ENCODE results near the gene MRPS6. TPM values are rescaled to one million over a fixed set of nuclear protein-coding genes. Genes with fewer than 3 reads are reported as not detected.

Gene MRPS6
- total RNA-seq, 1 experiment from 2014 or later: 109 TPM

GRCh38 chr21:34187935-34188334 is 114.6 kb downstream of the MRPS6 start:
- no peak for DNase-seq (ENCODE audit: low read depth, low spot score)
- Histone ChIP-seq H3K36me3 (ENCODE audit: control insufficient read depth, insufficient read depth, low read length) (no peaks in the 10 kb centered on the region), H3K4me1 (ENCODE audit: control insufficient read depth, insufficient read depth, low read length) (no peaks in the 10 kb centered on the region), H3K27me3 (ENCODE audit: control insufficient read depth, insufficient read depth, low read length) (no peaks in the 10 kb centered on the region), H3K9me3 (ENCODE audit: control insufficient read depth, insufficient read depth, low read depth, low read length) (no peaks in the 10 kb centered on the region), H3K27ac (ENCODE audit: low read length) (no peak overlapping the region), H3K4me3 (ENCODE audit: low read depth in 2 of 2, low read length in 2 of 2) (no peak overlapping the region)
- in situ Hi-C loops (cut with HindIII; ENCODE audit: low pct_unique_long_range_greater_than_20kb, low sequenced_read_pairs): no loop called here
- no TSS peak for BruUV-seq (replicated peaks)
- TF ChIP-seq REST (IDR thresholded peaks at IDR 0.05; ENCODE audit: insufficient read depth in 1 of 2, low read depth in 2 of 2, low read length in 1 of 2) (no peak), POLR2AphosphoS5 (IDR thresholded peaks at IDR 0.05; ENCODE audit: low read depth, low read length) (no peak), TCF7L2 (IDR thresholded peaks at IDR 0.05; ENCODE audit: low read depth, low read length) (no peak), SIN3A (IDR thresholded peaks at IDR 0.05; ENCODE audit: borderline replicate concordance, insufficient read depth, low read depth, low read length) (no peak)
- TF ChIP-seq, protein P1, sequence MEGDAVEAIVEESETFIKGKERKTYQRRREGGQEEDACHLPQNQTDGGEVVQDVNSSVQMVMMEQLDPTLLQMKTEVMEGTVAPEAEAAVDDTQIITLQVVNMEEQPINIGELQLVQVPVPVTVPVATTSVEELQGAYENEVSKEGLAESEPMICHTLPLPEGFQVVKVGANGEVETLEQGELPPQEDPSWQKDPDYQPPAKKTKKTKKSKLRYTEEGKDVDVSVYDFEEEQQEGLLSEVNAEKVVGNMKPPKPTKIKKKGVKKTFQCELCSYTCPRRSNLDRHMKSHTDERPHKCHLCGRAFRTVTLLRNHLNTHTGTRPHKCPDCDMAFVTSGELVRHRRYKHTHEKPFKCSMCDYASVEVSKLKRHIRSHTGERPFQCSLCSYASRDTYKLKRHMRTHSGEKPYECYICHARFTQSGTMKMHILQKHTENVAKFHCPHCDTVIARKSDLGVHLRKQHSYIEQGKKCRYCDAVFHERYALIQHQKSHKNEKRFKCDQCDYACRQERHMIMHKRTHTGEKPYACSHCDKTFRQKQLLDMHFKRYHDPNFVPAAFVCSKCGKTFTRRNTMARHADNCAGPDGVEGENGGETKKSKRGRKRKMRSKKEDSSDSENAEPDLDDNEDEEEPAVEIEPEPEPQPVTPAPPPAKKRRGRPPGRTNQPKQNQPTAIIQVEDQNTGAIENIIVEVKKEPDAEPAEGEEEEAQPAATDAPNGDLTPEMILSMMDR (IDR thresholded peaks at IDR 0.05): no peak
- ChIA-PET POLR2A (no interaction called here), CTCF (no interaction called here)
- intact Hi-C loops (cut with micrococcal nuclease; ENCODE audit: unreplicated experiment): no loop called here
- ATAC-seq: no peak

DNA sequence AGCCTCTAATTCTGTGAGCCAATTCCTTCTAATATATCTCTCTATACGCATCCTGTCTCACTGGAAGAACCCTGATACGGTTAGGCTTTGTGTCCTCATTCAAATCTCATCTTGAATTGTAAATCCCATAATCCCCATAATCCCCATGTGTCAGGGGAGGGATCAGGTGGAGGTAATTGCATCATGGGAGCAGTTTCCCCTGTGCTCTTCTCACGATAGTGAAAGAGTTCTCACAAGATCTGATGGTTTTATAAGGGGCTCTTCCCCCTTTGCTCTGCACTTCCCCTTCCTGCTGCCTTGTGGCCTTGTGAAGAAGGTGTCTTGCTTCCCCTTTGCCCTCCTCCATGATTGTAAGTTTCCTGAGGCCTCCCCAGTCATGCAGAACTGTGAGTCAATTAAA is 116.1 kb downstream of the MRPS6 start:
- no peaks in the 10 kb centered on the region for H3K27me3 ChIP-seq (ENCODE audit: control insufficient read depth, insufficient read depth, low read length)
- H3K27ac ChIP-seq (ENCODE audit: low read length): no peak overlapping the region
- H3K4me1 ChIP-seq (ENCODE audit: control insufficient read depth, insufficient read depth, low read length): no peaks in the 10 kb centered on the region
- H3K4me3 ChIP-seq (ENCODE audit: low read depth in 2 of 2, low read length in 2 of 2): no peak overlapping the region
- in situ Hi-C loops (cut with HindIII; ENCODE audit: low pct_unique_long_range_greater_than_20kb, low sequenced_read_pairs) (no loop called here), intact Hi-C loops (cut with micrococcal nuclease; ENCODE audit: unreplicated experiment) (no loop called here)
- ChIA-PET POLR2A (no interaction called here), CTCF (no interaction called here)
- H3K36me3 ChIP-seq (ENCODE audit: control insufficient read depth, insufficient read depth, low read length): no peaks in the 10 kb centered on the region
- no peak for ATAC-seq
- no peaks in the 10 kb centered on the region for H3K9me3 ChIP-seq (ENCODE audit: control insufficient read depth, insufficient read depth, low read depth, low read length)
- TF ChIP-seq POLR2AphosphoS5 (IDR thresholded peaks at IDR 0.05; ENCODE audit: low read depth, low read length): no peak
- TF ChIP-seq REST (IDR thresholded peaks at IDR 0.05; ENCODE audit: insufficient read depth in 1 of 2, low read depth in 2 of 2, low read length in 1 of 2): no peak
- no peak for TF ChIP-seq SIN3A (IDR thresholded peaks at IDR 0.05; ENCODE audit: borderline replicate concordance, insufficient read depth, low read depth, low read length)
- TF ChIP-seq, protein P1 (IDR thresholded peaks at IDR 0.05): no peak
- no peak for TF ChIP-seq TCF7L2 (IDR thresholded peaks at IDR 0.05; ENCODE audit: low read depth, low read length)
- BruUV-seq (replicated peaks): no TSS peak
- DNase-seq (ENCODE audit: low read depth, low spot score): no peak
